ENCODE data around the gene IL36G. TPM values are rescaled to one million over a fixed set of nuclear protein-coding genes. Genes with fewer than 3 reads are reported as not detected.
A peak's percentile ranks its signal among the peaks of the same experiment; 100 is the strongest.

The IL36G gene
- total RNA-seq, 2 experiments from 2014 or later, result not detected

- no peak overlapping the region for H3K4me3 ChIP-seq (ENCODE audit: low read length)
- H3K9me3 ChIP-seq (ENCODE audit: control insufficient read depth in 1 of 2, insufficient read depth in 1 of 2, low read length in 2 of 2), result no peaks in the 10 kb centered on the region
- H3K36me3 Mint-ChIP-seq (ENCODE audit: low read depth), result no peaks in the 10 kb centered on the region
- intact Hi-C loops (cut with DNase I, micrococcal nuclease), result loop anchor here (1.0 to 2.0 kb wide), 3 partner anchors 206 to 359 kb away; no protein-coding TSS in a partner anchor
- no peak overlapping the region for H3K4me3 Mint-ChIP-seq
- no peak overlapping the region for H3K27ac ChIP-seq (ENCODE audit: low read depth in 1 of 2, low read length in 2 of 2)
- H3K4me1 ChIP-seq (ENCODE audit: insufficient read depth, low read length), result no peaks in the 10 kb centered on the region
- H3K27me3 ChIP-seq (ENCODE audit: control insufficient read depth in 1 of 2, insufficient read depth in 2 of 2, low read length in 2 of 2), result peaks cover 0 to 3% of the 10 kb centered on the region in 2 experiments
- DNase-seq (no peak), ATAC-seq (ENCODE audit: poor library complexity) (no peak)
- POLR2A ChIA-PET, result interaction anchor here (1.3 kb wide), 1 partner anchor 38 kb away, joined by 4 read pairs; no protein-coding TSS in a partner anchor
- no peak overlapping the region for H3K27ac Mint-ChIP-seq
- TF ChIP-seq, protein P1, sequence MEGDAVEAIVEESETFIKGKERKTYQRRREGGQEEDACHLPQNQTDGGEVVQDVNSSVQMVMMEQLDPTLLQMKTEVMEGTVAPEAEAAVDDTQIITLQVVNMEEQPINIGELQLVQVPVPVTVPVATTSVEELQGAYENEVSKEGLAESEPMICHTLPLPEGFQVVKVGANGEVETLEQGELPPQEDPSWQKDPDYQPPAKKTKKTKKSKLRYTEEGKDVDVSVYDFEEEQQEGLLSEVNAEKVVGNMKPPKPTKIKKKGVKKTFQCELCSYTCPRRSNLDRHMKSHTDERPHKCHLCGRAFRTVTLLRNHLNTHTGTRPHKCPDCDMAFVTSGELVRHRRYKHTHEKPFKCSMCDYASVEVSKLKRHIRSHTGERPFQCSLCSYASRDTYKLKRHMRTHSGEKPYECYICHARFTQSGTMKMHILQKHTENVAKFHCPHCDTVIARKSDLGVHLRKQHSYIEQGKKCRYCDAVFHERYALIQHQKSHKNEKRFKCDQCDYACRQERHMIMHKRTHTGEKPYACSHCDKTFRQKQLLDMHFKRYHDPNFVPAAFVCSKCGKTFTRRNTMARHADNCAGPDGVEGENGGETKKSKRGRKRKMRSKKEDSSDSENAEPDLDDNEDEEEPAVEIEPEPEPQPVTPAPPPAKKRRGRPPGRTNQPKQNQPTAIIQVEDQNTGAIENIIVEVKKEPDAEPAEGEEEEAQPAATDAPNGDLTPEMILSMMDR (IDR thresholded peaks at IDR 0.05), result peak; percentile 38
- H3K36me3 ChIP-seq (ENCODE audit: insufficient read depth, low read length), result no peaks in the 10 kb centered on the region
- H3K4me1 Mint-ChIP-seq (ENCODE audit: low read depth), result no peaks in the 10 kb centered on the region
- no peaks in the 10 kb centered on the region for H3K27me3 Mint-ChIP-seq
- H3K9me3 Mint-ChIP-seq, result no peaks in the 10 kb centered on the region
- CTCF ChIA-PET, result interaction anchor here (0.7 kb wide), 2 partner anchors 8 to 12 kb away, joined by 3 to 6 read pairs; no protein-coding TSS in a partner anchor
Measured at GRCh38 chr2:112959109-112959812, 18.5 kb upstream of the IL36G start.

GRCh38 chr2:112960230-112960825 lies 17.5 kb upstream of the IL36G start:
- Mint-ChIP-seq H3K4me3 (no peak overlapping the region), H3K4me1 (ENCODE audit: low read depth) (no peaks in the 10 kb centered on the region), H3K9me3 (no peaks in the 10 kb centered on the region), H3K27ac (no peak overlapping the region), H3K27me3 (no peaks in the 10 kb centered on the region), H3K36me3 (ENCODE audit: low read depth) (no peaks in the 10 kb centered on the region)
- DNase-seq (no peak), ATAC-seq (ENCODE audit: poor library complexity) (no peak)
- TF ChIP-seq, protein P1 (IDR thresholded peaks at IDR 0.05), result no peak
- H3K27ac ChIP-seq (ENCODE audit: low read depth in 1 of 2, low read length in 2 of 2), result no peak overlapping the region
- no peaks in the 10 kb centered on the region for H3K9me3 ChIP-seq (ENCODE audit: control insufficient read depth in 1 of 2, insufficient read depth in 1 of 2, low read length in 2 of 2)
- peaks cover 0 to 3% of the 10 kb centered on the region in 2 experiments for H3K27me3 ChIP-seq (ENCODE audit: control insufficient read depth in 1 of 2, insufficient read depth in 2 of 2, low read length in 2 of 2)
- H3K4me1 ChIP-seq (ENCODE audit: insufficient read depth, low read length), result no peaks in the 10 kb centered on the region
- H3K36me3 ChIP-seq (ENCODE audit: insufficient read depth, low read length), result no peaks in the 10 kb centered on the region
- H3K4me3 ChIP-seq (ENCODE audit: low read length), result no peak overlapping the region
- CTCF ChIA-PET, result no interaction called here
- intact Hi-C loops (cut with DNase I, micrococcal nuclease), result no loop called here
- POLR2A ChIA-PET, result no interaction called here

GRCh38 chr2:112962308-112963175 lies 15.3 kb upstream of the IL36G start:
- Histone ChIP-seq H3K36me3 (ENCODE audit: insufficient read depth, low read length) (no peaks in the 10 kb centered on the region), H3K9me3 (ENCODE audit: control insufficient read depth in 1 of 2, insufficient read depth in 1 of 2, low read length in 2 of 2) (no peaks in the 10 kb centered on the region), H3K27ac (ENCODE audit: low read depth in 1 of 2, low read length in 2 of 2) (no peak overlapping the region), H3K27me3 (ENCODE audit: control insufficient read depth in 1 of 2, insufficient read depth in 2 of 2, low read length in 2 of 2) (no peaks in the 10 kb centered on the region), H3K4me1 (ENCODE audit: insufficient read depth, low read length) (no peaks in the 10 kb centered on the region), H3K4me3 (ENCODE audit: low read length) (no peak overlapping the region)
- TF ChIP-seq, protein P1 (IDR thresholded peaks at IDR 0.05), result no peak
- ChIA-PET POLR2A (no interaction called here), CTCF (no interaction called here)
- Mint-ChIP-seq H3K4me3 (no peak overlapping the region), H3K9me3 (no peaks in the 10 kb centered on the region), H3K36me3 (ENCODE audit: low read depth) (no peaks in the 10 kb centered on the region), H3K27me3 (no peaks in the 10 kb centered on the region), H3K27ac (no peak overlapping the region), H3K4me1 (ENCODE audit: low read depth) (no peaks in the 10 kb centered on the region)
- intact Hi-C loops (cut with DNase I, micrococcal nuclease), result no loop called here
- DNase-seq, result no peak
- ATAC-seq (ENCODE audit: poor library complexity), result no peak

Measured in CD4-positive, alpha-beta T cell (primary cell).